ENCODE measurements around the gene GTF2H3. TPM values are rescaled to one million over a fixed set of nuclear protein-coding genes. Genes with fewer than 3 reads are reported as not detected.

GTF2H3 gene
- total and polyA plus RNA-seq, 2 experiments from 2014 or later = 9.0 to 45.6 TPM

DNA sequence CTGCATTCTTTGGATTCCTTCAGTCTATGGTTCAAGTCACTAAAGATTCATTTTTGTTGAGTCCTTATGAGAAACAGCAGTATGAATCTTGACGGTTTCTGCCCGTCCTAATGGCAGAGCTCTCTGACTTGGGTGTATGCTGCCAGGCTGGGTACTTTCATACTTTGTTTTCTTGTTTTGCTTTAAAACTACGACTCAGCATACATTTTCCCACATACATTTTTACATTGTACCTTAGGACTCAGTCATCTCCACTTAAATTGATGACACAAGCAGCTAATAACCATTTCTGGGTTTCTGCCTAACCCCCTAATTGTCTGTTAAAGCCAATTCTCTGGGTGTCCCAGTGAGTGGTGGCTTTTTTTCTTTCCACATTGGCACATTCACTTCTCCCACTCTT lies 36.5 kb upstream of the GTF2H3 start:
- H4K20me1 ChIP-seq (ENCODE audit: insufficient read depth, poor library complexity, severe bottlenecking) = peaks cover 32% of the 10 kb centered on the region
- H3K4me2 ChIP-seq = no peak overlapping the region
- WGBS (ENCODE audit: low lambda C conversion rate, missing lambda C conversion rate) = 96% methylated on average over 3 of the region's 3 CpGs
- no peaks in the 10 kb centered on the region for H3K9me2 ChIP-seq (replicated peaks; ENCODE audit: insufficient read depth)
- H3K36me3 ChIP-seq (replicated peaks; ENCODE audit: insufficient read depth, low read depth) = no peaks in the 10 kb centered on the region
- H3K4me1 ChIP-seq (ENCODE audit: insufficient read depth) = peaks cover 8% of the 10 kb centered on the region
- H2AFZ ChIP-seq = no peak overlapping the region
- no peak for DNase-seq (ENCODE audit: low spot score)
- no peak overlapping the region for H3K4me3 ChIP-seq
- H3K27me3 ChIP-seq = no peaks in the 10 kb centered on the region
- no peaks in the 10 kb centered on the region for H3K9me3 ChIP-seq (ENCODE audit: low read depth)
- peaks cover 55% of the 10 kb centered on the region for H3K79me2 ChIP-seq
- TF ChIP-seq, protein P1, sequence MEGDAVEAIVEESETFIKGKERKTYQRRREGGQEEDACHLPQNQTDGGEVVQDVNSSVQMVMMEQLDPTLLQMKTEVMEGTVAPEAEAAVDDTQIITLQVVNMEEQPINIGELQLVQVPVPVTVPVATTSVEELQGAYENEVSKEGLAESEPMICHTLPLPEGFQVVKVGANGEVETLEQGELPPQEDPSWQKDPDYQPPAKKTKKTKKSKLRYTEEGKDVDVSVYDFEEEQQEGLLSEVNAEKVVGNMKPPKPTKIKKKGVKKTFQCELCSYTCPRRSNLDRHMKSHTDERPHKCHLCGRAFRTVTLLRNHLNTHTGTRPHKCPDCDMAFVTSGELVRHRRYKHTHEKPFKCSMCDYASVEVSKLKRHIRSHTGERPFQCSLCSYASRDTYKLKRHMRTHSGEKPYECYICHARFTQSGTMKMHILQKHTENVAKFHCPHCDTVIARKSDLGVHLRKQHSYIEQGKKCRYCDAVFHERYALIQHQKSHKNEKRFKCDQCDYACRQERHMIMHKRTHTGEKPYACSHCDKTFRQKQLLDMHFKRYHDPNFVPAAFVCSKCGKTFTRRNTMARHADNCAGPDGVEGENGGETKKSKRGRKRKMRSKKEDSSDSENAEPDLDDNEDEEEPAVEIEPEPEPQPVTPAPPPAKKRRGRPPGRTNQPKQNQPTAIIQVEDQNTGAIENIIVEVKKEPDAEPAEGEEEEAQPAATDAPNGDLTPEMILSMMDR (IDR thresholded peaks at IDR 0.05; ENCODE audit: poor library complexity) = no peak
- TF ChIP-seq EZH2 (IDR thresholded peaks at IDR 0.05; ENCODE audit: borderline replicate concordance) = no peak
- TF ChIP-seq EZH2phosphoT487 (IDR thresholded peaks at IDR 0.05; ENCODE audit: low read depth, severe bottlenecking, unreplicated experiment) = no peak
- H3K27ac ChIP-seq = no peak overlapping the region

DNA sequence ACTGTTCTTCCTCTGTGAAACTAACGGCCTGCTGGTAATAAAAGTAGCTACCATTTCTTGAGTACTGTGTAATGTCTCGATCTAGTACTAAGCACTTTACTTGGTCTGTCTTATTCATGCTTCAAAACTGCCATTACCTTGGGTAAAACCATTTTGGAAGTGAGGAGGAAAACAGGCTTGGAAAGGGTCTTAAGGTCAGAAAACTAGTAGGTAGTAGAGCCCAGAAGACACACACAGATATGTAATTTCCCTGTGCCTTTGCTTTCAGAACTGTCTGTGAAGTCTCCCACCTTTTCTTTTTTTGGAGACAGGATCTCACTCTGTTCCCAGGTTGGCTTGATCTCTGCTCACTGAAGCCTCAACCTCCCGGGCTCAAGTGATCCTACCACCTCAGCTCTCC lies 35.1 kb upstream of the GTF2H3 start:
- peaks cover 14% of the 10 kb centered on the region for H3K4me1 ChIP-seq (ENCODE audit: insufficient read depth)
- H3K9me3 ChIP-seq (ENCODE audit: low read depth) = no peaks in the 10 kb centered on the region
- TF ChIP-seq EZH2phosphoT487 (IDR thresholded peaks at IDR 0.05; ENCODE audit: low read depth, severe bottlenecking, unreplicated experiment) (no peak), EZH2 (IDR thresholded peaks at IDR 0.05; ENCODE audit: borderline replicate concordance) (no peak)
- TF ChIP-seq, protein P1 (IDR thresholded peaks at IDR 0.05; ENCODE audit: poor library complexity) = no peak
- H4K20me1 ChIP-seq (ENCODE audit: insufficient read depth, poor library complexity, severe bottlenecking) = peaks cover 18% of the 10 kb centered on the region
- DNase-seq (ENCODE audit: low spot score) = no peak
- H3K4me3 ChIP-seq = no peak overlapping the region
- H3K27ac ChIP-seq = no peak overlapping the region
- H3K27me3 ChIP-seq = no peaks in the 10 kb centered on the region
- peaks cover 55% of the 10 kb centered on the region for H3K79me2 ChIP-seq
- no peak overlapping the region for H3K4me2 ChIP-seq
- H3K36me3 ChIP-seq (replicated peaks; ENCODE audit: insufficient read depth, low read depth) = no peaks in the 10 kb centered on the region
- WGBS (ENCODE audit: low lambda C conversion rate, missing lambda C conversion rate) = 96% methylated on average over 3 of the region's 3 CpGs
- H2AFZ ChIP-seq = no peak overlapping the region
- no peaks in the 10 kb centered on the region for H3K9me2 ChIP-seq (replicated peaks; ENCODE audit: insufficient read depth)

DNA sequence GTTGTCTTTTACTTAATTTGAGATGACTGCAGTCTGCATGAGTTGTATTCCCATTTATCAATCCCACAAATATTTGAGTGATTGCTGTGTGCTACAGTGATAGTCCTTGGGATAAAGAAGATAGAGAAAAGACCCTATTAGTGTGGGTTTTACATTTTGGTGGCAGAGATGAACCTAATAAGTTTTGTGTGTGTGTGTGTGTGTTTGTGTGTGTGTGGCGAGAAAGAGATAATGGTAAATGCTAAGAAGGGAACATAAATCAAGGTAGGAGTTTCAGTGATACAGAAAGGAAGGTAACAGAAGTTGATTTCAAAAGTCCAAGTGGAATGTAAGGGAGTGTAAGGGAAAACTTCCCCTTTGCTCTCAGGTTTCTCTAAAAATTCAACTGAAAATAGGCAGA lies 34.3 kb upstream of the GTF2H3 start:
- Histone ChIP-seq H3K4me2 (no peak overlapping the region), H3K27me3 (no peaks in the 10 kb centered on the region), H2AFZ (no peak overlapping the region), H3K4me3 (no peak overlapping the region), H3K9me2 (replicated peaks; ENCODE audit: insufficient read depth) (no peaks in the 10 kb centered on the region), H3K79me2 (peaks cover 55% of the 10 kb centered on the region), H4K20me1 (ENCODE audit: insufficient read depth, poor library complexity, severe bottlenecking) (peaks cover 14% of the 10 kb centered on the region), H3K27ac (no peak overlapping the region), H3K4me1 (ENCODE audit: insufficient read depth) (peaks cover 14% of the 10 kb centered on the region), H3K36me3 (replicated peaks; ENCODE audit: insufficient read depth, low read depth) (no peaks in the 10 kb centered on the region), H3K9me3 (ENCODE audit: low read depth) (no peaks in the 10 kb centered on the region)
- 92% methylated on average over 1 of the region's 1 CpG for WGBS (ENCODE audit: low lambda C conversion rate, missing lambda C conversion rate)
- no peak for DNase-seq (ENCODE audit: low spot score)
- TF ChIP-seq EZH2 (IDR thresholded peaks at IDR 0.05; ENCODE audit: borderline replicate concordance) = no peak

DNA sequence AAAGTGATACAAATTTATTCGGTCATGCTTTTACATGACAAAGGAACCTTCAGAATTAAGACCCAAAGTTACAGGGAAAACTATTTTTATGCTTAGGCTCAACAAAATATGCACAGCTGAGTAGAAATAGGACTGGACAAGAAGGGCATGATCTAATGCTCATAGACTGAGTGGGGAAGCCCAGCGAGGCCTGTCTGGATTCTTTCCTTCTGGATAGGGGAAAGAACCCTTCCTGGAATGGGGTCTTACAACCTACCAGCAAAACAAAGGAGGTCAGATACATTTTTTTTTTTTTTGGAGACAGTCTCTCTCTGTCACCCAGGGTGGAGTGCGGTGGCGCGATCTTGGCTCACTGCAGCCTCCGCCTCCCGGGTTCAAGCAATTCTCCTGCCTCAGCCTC lies 33.9 kb upstream of the GTF2H3 start:
- no peak for DNase-seq (ENCODE audit: low spot score)
- H3K9me3 ChIP-seq (ENCODE audit: low read depth) = no peaks in the 10 kb centered on the region
- no peak overlapping the region for H3K4me3 ChIP-seq
- H3K27ac ChIP-seq = no peak overlapping the region
- no peak overlapping the region for H3K4me2 ChIP-seq
- H3K36me3 ChIP-seq (replicated peaks; ENCODE audit: insufficient read depth, low read depth) = no peaks in the 10 kb centered on the region
- H3K79me2 ChIP-seq = peaks cover 55% of the 10 kb centered on the region
- no peak overlapping the region for H2AFZ ChIP-seq
- WGBS (ENCODE audit: low lambda C conversion rate, missing lambda C conversion rate) = 98% methylated on average over 7 of the region's 7 CpGs
- H3K4me1 ChIP-seq (ENCODE audit: insufficient read depth) = peaks cover 14% of the 10 kb centered on the region
- H4K20me1 ChIP-seq (ENCODE audit: insufficient read depth, poor library complexity, severe bottlenecking) = peaks cover 14% of the 10 kb centered on the region
- H3K27me3 ChIP-seq = no peaks in the 10 kb centered on the region
- H3K9me2 ChIP-seq (replicated peaks; ENCODE audit: insufficient read depth) = no peaks in the 10 kb centered on the region
- no peak for TF ChIP-seq EZH2 (IDR thresholded peaks at IDR 0.05; ENCODE audit: borderline replicate concordance)
- TF ChIP-seq, protein P1 (IDR thresholded peaks at IDR 0.05; ENCODE audit: poor library complexity) = no peak
- no peak for TF ChIP-seq EZH2phosphoT487 (IDR thresholded peaks at IDR 0.05; ENCODE audit: low read depth, severe bottlenecking, unreplicated experiment)
